Gastroesophageal sphincter (tissue), 4 donors: ENCODE data around the gene DYRK1A. TPM values are rescaled to one million over a fixed set of nuclear protein-coding genes. Genes with fewer than 3 reads are reported as not detected.
A peak's percentile ranks its signal among the peaks of the same experiment; 100 is the strongest.

Experiments
- ATAC-seq: fragments of 150-250 bp; one replicate; pipeline ENCODE4 v1.9.1; 2016; ENCODE audit warnings: mild to moderate bottlenecking, moderate library complexity
- H3K27ac ChIP-seq, 4 donors: fragments of 200-600 bp; sonication (generic) in 3 of 4; 1 replicate in 3 of 4; 2 replicates in 1 of 4; pipeline ENCODE4 v1.5.1; 2016 to 2019
- H3K27me3 ChIP-seq: fragments of 200-600 bp; sonication (generic); one replicate; pipeline ENCODE4 v1.5.1; 2019
- H3K36me3 ChIP-seq, 2 donors: fragments of 200-600 bp; sonication (generic); one replicate each; pipeline ENCODE4 v1.5.1; 2019; ENCODE audit warnings: control low read depth in 1 of 2
- H3K4me1 ChIP-seq, 3 donors: fragments of 200-600 bp; sonication (generic); 1 replicate in 2 of 3; 2 replicates in 1 of 3; pipeline ENCODE4 v1.5.1; 2016 to 2019; ENCODE audit warnings: control low read depth in 2 of 3
- H3K4me3 ChIP-seq, 2 donors: fragments of 200-600 bp; sonication (generic); one replicate each; pipeline ENCODE4 v1.5.1; 2019; ENCODE audit warnings: mild to moderate bottlenecking in 1 of 2, moderate library complexity in 1 of 2
- H3K9me3 ChIP-seq, 3 donors: fragments of 200-600 bp; sonication (generic); one replicate each; pipeline ENCODE4 v1.5.1; 2017 to 2019; ENCODE audit warnings: control low read depth in 2 of 3
- CTCF ChIP-seq, 4 experiments: fragments of 200-600 bp in 2 of 4; fragments of 450-650 bp in 2 of 4; sonication (generic) in 1 of 4; IDR thresholded peaks; one replicate each; pipeline ENCODE4 v1.5.1; 2017 to 2019; ENCODE audit warnings: antibody characterized with exemption in 4 of 4, mild to moderate bottlenecking in 2 of 4, moderate library complexity in 2 of 4
- EP300 ChIP-seq: sonication (generic); formaldehyde crosslinking; IDR thresholded peaks from one replicate; pipeline ENCODE4 v1.6.1; 2017; ENCODE audit warnings: antibody characterized with exemption, mild to moderate bottlenecking
- POLR2A ChIP-seq, 2 donors: fragments of 450-650 bp; IDR thresholded peaks; one replicate each; pipeline ENCODE4 v1.6.1; 2017; ENCODE audit warnings: antibody characterized with exemption in 2 of 2, mild to moderate bottlenecking in 2 of 2, moderate library complexity in 1 of 2
- POLR2AphosphoS5 ChIP-seq: sonication (generic); formaldehyde crosslinking; IDR thresholded peaks from one replicate; pipeline ENCODE4 v1.6.1; 2017; ENCODE audit warnings: antibody characterized with exemption
- WGBS, 2 donors: methylation state at CpG; one replicate each; pipeline ENCODE4 v1.1.5; 2018; ENCODE audit warnings: low coverage in 1 of 2; 5-methylcytosine and 5-hydroxymethylcytosine counted together
- total RNA-seq, 4 donors: library from RNA; depleted of rRNA; stranded (reverse); fragments of >200 nt; gene quantifications; one replicate each; pipeline ENCODE4 v1.1.0, GENCODE V29; 2016

Gene DYRK1A
- total RNA-seq, 4 donors from 2014 or later = 85.1 to 102 (median 94.0) TPM

- H3K4me1 ChIP-seq = peaks cover 0 to 15% (median 0%) of the 10 kb centered on the region in 3 donors
- ATAC-seq = no peak
- H3K4me3 ChIP-seq = no peak overlapping the region
- no peaks in the 10 kb centered on the region for H3K9me3 ChIP-seq
- H3K27me3 ChIP-seq = no peaks in the 10 kb centered on the region
- 71 to 90% methylated on average over 5 to 7 of the region's 7 CpGs for WGBS, 2 donors
- TF ChIP-seq CTCF (IDR thresholded peaks at IDR 0.05) (no peak), EP300 (no peak), POLR2AphosphoS5 (no peak), POLR2A (IDR thresholded peaks at IDR 0.05) (no peak)
- no peak overlapping the region for H3K27ac ChIP-seq
- peaks cover 5 to 50% of the 10 kb centered on the region in 2 donors for H3K36me3 ChIP-seq
Measured at GRCh38 chr21:37484535-37485474, 118.2 kb downstream of the DYRK1A start.

DNA sequence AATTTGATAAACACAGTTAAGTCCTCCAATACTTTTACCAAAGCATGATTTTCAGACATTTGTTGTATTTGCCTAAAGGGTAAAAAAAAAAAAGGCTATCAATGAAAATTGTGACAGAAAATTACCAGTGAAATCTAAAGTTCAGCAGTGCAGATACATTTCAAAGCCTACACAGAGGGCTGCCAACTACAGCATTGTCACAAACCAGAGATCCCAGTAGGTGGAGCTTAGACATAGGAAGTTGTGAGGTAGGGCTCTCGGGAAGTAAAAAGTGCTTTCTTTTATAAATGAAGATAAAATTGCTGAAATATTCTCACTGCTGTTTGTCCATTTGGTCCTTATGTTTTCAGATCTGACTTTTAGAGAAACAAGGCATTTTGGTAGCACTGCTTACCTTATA, 123.0 kb downstream of the DYRK1A start:
- Histone ChIP-seq H3K27me3 (no peaks in the 10 kb centered on the region), H3K27ac (no peak overlapping the region), H3K4me3 (no peak overlapping the region), H3K36me3 (peaks cover 5 to 46% of the 10 kb centered on the region in 2 donors), H3K9me3 (no peaks in the 10 kb centered on the region), H3K4me1 (peaks cover 0 to 16% (median 0%) of the 10 kb centered on the region in 3 donors)
- ATAC-seq = no peak
- 44 to 71% methylated on average over 1 of the region's 1 CpG for WGBS, 2 donors
- peak in 1 of 4 experiments; percentile 12 for TF ChIP-seq CTCF (IDR thresholded peaks at IDR 0.05)
- no peak for TF ChIP-seq POLR2A (IDR thresholded peaks at IDR 0.05)

DNA sequence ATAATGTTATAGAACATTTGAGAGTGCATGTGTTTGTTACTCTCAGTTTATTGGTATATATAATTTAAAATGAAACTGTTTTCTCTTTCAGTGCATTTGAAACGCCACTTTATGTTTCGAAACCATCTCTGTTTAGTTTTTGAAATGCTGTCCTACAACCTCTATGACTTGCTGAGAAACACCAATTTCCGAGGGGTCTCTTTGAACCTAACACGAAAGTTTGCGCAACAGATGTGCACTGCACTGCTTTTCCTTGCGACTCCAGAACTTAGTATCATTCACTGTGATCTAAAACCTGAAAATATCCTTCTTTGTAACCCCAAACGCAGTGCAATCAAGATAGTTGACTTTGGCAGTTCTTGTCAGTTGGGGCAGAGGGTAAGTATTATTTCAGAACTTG, 123.5 kb downstream of the DYRK1A start:
- Histone ChIP-seq H3K36me3 (peaks cover 5 to 51% of the 10 kb centered on the region in 2 donors), H3K27ac (no peak overlapping the region), H3K4me1 (peaks cover 0 to 11% (median 0%) of the 10 kb centered on the region in 3 donors), H3K9me3 (no peaks in the 10 kb centered on the region), H3K27me3 (no peaks in the 10 kb centered on the region), H3K4me3 (no peak overlapping the region)
- 89% methylated on average over 7 of the region's 7 CpGs for WGBS, 2 donors
- ATAC-seq = no peak
- TF ChIP-seq EP300 (no peak), CTCF (IDR thresholded peaks at IDR 0.05) (no peak), POLR2AphosphoS5 (no peak), POLR2A (IDR thresholded peaks at IDR 0.05) (no peak)

DNA sequence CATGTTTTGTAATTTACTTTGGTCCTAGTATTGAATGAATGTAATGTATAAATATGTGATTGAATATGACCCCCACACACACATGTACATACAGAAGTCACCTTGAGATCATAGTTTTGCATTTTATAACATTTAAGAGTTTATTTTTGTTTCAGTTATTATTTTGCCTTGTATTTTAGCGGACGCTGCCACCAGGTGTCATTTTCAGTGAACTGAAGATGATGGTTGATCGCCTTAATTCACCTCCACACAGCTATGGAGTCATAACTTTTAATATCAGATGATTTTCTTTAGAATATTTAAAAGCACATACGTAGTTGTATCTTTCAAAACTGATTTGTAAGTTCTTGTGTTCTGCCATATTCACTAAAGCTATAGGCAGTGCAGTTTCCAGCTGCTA, 130.4 kb downstream of the DYRK1A start:
- Histone ChIP-seq H3K36me3 (peaks cover 0 to 43% of the 10 kb centered on the region in 2 donors), H3K4me3 (no peak overlapping the region), H3K27ac (no peak overlapping the region), H3K9me3 (no peaks in the 10 kb centered on the region), H3K4me1 (no peaks in the 10 kb centered on the region), H3K27me3 (no peaks in the 10 kb centered on the region)
- WGBS, 2 donors = 72 to 76% methylated on average over 3 of the region's 4 CpGs
- ATAC-seq = no peak
- TF ChIP-seq EP300 = no peak
- peak; percentile 7 to 31 (median 27) for TF ChIP-seq CTCF (IDR thresholded peaks at IDR 0.05)

- H3K4me3 ChIP-seq = no peak overlapping the region
- no peaks in the 10 kb centered on the region for H3K27me3 ChIP-seq
- 100% methylated on average over 1 of the region's 1 CpG for WGBS, 2 donors
- TF ChIP-seq POLR2AphosphoS5 (no peak), CTCF (IDR thresholded peaks at IDR 0.05) (no peak), POLR2A (IDR thresholded peaks at IDR 0.05) (no peak), EP300 (no peak)
- no peak for ATAC-seq
- H3K4me1 ChIP-seq = no peaks in the 10 kb centered on the region
- H3K36me3 ChIP-seq = peaks cover 0 to 43% of the 10 kb centered on the region in 2 donors
- H3K27ac ChIP-seq = no peak overlapping the region
- H3K9me3 ChIP-seq = peaks cover 0 to 12% (median 0%) of the 10 kb centered on the region in 3 donors
Measured at GRCh38 chr21:37498664-37499063, 132.1 kb downstream of the DYRK1A start.
